ENCODE results near the gene CARD19.

DNA sequence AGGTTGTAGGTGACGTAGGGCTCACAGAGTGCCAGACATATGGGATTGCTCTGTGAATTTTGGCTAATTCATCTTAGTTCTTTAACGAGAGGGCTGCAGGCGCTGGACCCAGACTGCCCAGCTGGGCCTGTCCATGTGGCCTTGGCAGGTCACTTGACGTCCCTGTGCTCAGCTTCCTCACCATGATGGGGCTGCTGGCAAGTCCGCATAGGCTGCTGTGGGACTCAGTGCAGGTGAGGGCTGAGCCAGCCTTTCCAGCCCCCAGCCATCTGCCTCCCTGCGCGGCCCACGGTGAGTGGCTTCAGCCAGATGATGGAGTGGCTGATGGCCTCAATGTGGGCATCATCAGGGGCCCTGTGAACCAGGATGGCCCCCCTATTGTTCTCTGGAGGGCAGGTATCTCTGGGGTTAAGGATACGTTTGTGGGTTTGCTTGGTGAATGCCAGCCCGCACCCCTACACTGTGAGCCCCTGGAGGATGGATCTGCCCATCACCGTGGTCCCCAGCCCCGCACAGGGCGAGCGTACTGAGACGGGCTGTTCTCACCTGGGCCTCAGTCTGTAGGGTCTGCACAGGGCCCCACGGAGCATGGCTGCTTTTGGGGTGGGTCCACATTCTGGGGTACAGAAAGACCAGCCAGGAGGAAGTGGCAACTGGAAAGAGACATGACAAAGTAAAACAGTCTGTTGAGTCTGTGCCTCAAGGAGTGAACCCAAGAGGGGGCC lies 3.7 kb downstream of the CARD19 start:
- TF ChIP-seq, protein P1, sequence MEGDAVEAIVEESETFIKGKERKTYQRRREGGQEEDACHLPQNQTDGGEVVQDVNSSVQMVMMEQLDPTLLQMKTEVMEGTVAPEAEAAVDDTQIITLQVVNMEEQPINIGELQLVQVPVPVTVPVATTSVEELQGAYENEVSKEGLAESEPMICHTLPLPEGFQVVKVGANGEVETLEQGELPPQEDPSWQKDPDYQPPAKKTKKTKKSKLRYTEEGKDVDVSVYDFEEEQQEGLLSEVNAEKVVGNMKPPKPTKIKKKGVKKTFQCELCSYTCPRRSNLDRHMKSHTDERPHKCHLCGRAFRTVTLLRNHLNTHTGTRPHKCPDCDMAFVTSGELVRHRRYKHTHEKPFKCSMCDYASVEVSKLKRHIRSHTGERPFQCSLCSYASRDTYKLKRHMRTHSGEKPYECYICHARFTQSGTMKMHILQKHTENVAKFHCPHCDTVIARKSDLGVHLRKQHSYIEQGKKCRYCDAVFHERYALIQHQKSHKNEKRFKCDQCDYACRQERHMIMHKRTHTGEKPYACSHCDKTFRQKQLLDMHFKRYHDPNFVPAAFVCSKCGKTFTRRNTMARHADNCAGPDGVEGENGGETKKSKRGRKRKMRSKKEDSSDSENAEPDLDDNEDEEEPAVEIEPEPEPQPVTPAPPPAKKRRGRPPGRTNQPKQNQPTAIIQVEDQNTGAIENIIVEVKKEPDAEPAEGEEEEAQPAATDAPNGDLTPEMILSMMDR (conservative IDR thresholded peaks at IDR 0.05) = no peak
- TF ChIP-seq EZH2 (IDR thresholded peaks at IDR 0.05; ENCODE audit: low read depth) = no peak
